Left lung (tissue), 10 donors: Measurements from ENCODE around the gene BACH2. TPM values are rescaled to one million over a fixed set of nuclear protein-coding genes. Genes with fewer than 3 reads are reported as not detected.

ENCODE experiments used
- ATAC-seq: fragments of 200-7000 bp; cut with Tn5 transposase; one replicate; pipeline ENCODE4 v1.9.1; 2020; ENCODE audit warnings: moderate library complexity
- DNase-seq, 4 donors: peaks; one replicate each; pipeline ENCODE4 v3.0.0-alpha.2; 2013 to 2020
- H3K27ac ChIP-seq, 2 donors: fragments of 200-600 bp; sonication (generic) in 1 of 2; one replicate each; pipeline versions ENCODE4 v1.5.0 to v1.8.0; 2020 to 2021
- H3K27me3 ChIP-seq, 2 donors: fragments of 200-600 bp; sonication (generic) in 1 of 2; one replicate each; pipeline versions ENCODE4 v1.5.0 to v1.8.0; 2020 to 2021
- H3K36me3 ChIP-seq, 2 donors: fragments of 200-600 bp; sonication (generic) in 1 of 2; one replicate each; pipeline versions ENCODE4 v1.5.0 to v1.8.0; 2020 to 2021
- H3K4me1 ChIP-seq, 2 donors: fragments of 200-600 bp; one replicate each; pipeline ENCODE4 v1.8.0; 2021
- H3K4me3 ChIP-seq, 2 donors: fragments of 200-600 bp; sonication (generic) in 1 of 2; one replicate each; pipeline versions ENCODE4 v1.5.0 to v1.8.0; 2020 to 2021; ENCODE audit warnings: mild to moderate bottlenecking in 1 of 2
- H3K9me3 ChIP-seq, 2 donors: fragments of 200-600 bp; sonication (generic) in 1 of 2; one replicate each; pipeline versions ENCODE4 v1.5.0 to v1.8.0; 2020 to 2021
- CTCF ChIP-seq, 2 donors: fragments of 200-600 bp; sonication (generic) in 1 of 2; IDR thresholded peaks; one replicate each; pipeline versions ENCODE4 v1.5.0 to v1.8.0; 2021; ENCODE audit warnings: antibody characterized with exemption in 2 of 2
- intact Hi-C, 2 donors: fragments of 100-400 bp; cut with DNase I; formaldehyde crosslinking; loops; one replicate each; pipeline versions ENCODE4 v1.11.2 to v1.14.2; 2022
- polyA plus RNA-seq, 6 donors: library from polyadenylated mRNA; unstranded; fragments of 120-200 nt; gene quantifications; one replicate each; pipeline ENCODE4 v1.2.1, GENCODE V29; 2013; ENCODE audit not compliant: insufficient read length in 6 of 6
- total RNA-seq, 2 donors: library from RNA; stranded (reverse); fragmentation: NEBNext Ultra II Directional; extraction: Animal tissue kit (Norgen Biotek cat#: 25700); gene quantifications; one replicate each; pipeline ENCODE4 v1.2.1, GENCODE V29; 2021
- donor health status: DM: no; HTN: yes; CAD: no.
- donor health status: DM: no; HTN: no; CAD: no.

BACH2 gene
- total and polyA plus RNA-seq, 8 donors = 3.8 to 10.6 (median 8.9) TPM

GRCh38 chr6:90303039-90303438 lies 6.4 kb upstream of the BACH2 start:
- TF ChIP-seq CTCF (IDR thresholded peaks at IDR 0.05) = no peak
- intact Hi-C loops = no loop called here
- no peaks in the 10 kb centered on the region for H3K4me1 ChIP-seq

GRCh38 chr6:90302320-90302719 lies 5.7 kb upstream of the BACH2 start:
- TF ChIP-seq CTCF (IDR thresholded peaks at IDR 0.05) = no peak
- Histone ChIP-seq H3K4me1 (no peaks in the 10 kb centered on the region), H3K36me3 (no peaks in the 10 kb centered on the region), H3K4me3 (no peak overlapping the region), H3K9me3 (no peaks in the 10 kb centered on the region), H3K27me3 (peaks cover 5 to 32% of the 10 kb centered on the region in 2 donors), H3K27ac (no peak overlapping the region)
- DNase-seq (no peak), ATAC-seq (no peak)
- intact Hi-C loops = no loop called here

More at GRCh38 chr6:90303039-90303438, 6.4 kb upstream of the BACH2 start:
- Histone ChIP-seq H3K27me3 (peaks cover 5 to 25% of the 10 kb centered on the region in 2 donors), H3K36me3 (no peaks in the 10 kb centered on the region), H3K27ac (no peak overlapping the region), H3K4me3 (no peak overlapping the region), H3K9me3 (no peaks in the 10 kb centered on the region)
- ATAC-seq (no peak), DNase-seq (no peak)

GRCh38 chr6:90301816-90302215 lies 5.2 kb upstream of the BACH2 start:
- H3K27ac ChIP-seq = no peak overlapping the region
- TF ChIP-seq CTCF (IDR thresholded peaks at IDR 0.05) = no peak
- no peaks in the 10 kb centered on the region for H3K4me1 ChIP-seq
- no peak for DNase-seq
- peaks cover 5 to 37% of the 10 kb centered on the region in 2 donors for H3K27me3 ChIP-seq
- no peaks in the 10 kb centered on the region for H3K9me3 ChIP-seq
- intact Hi-C loops = no loop called here
- H3K36me3 ChIP-seq = no peaks in the 10 kb centered on the region
- ATAC-seq = no peak
- H3K4me3 ChIP-seq = no peak overlapping the region

- Histone ChIP-seq H3K27ac (no peak overlapping the region), H3K4me3 (no peak overlapping the region), H3K4me1 (peaks cover 6 to 19% of the 10 kb centered on the region in 2 donors), H3K9me3 (no peaks in the 10 kb centered on the region), H3K36me3 (no peaks in the 10 kb centered on the region), H3K27me3 (peaks cover 22 to 70% of the 10 kb centered on the region in 2 donors)
- intact Hi-C loops = loop anchor here in 1 of 2 donors (10.0 kb wide), 2 partner anchors 96 to 324 kb away; no protein-coding TSS in a partner anchor
- ATAC-seq = no peak
- TF ChIP-seq CTCF (IDR thresholded peaks at IDR 0.05) = no peak
- DNase-seq = no peak
Observed at GRCh38 chr6:90298459-90299053, 1.9 kb upstream of the BACH2 start.

GRCh38 chr6:90297867-90298381 lies 1.3 kb upstream of the BACH2 start:
- H3K27me3 ChIP-seq = peaks cover 23 to 75% of the 10 kb centered on the region in 2 donors

More at GRCh38 chr6:90297867-90298381, 1.3 kb upstream of the BACH2 start:
- no peaks in the 10 kb centered on the region for H3K9me3 ChIP-seq
- H3K27ac ChIP-seq = peak overlapping the region in 1 of 2 donors; percentile 84
- no peak overlapping the region for H3K4me3 ChIP-seq
- intact Hi-C loops = loop anchor here in 1 of 2 donors (10.0 kb wide), 2 partner anchors 97 to 323 kb away; no protein-coding TSS in a partner anchor
- H3K4me1 ChIP-seq = peaks cover 6 to 19% of the 10 kb centered on the region in 2 donors
- no peak for ATAC-seq
- H3K36me3 ChIP-seq = no peaks in the 10 kb centered on the region
- TF ChIP-seq CTCF (IDR thresholded peaks at IDR 0.05) = no peak
- no peak for DNase-seq
